ENCODE measurements around the gene GSG1L. TPM values are rescaled to one million over a fixed set of nuclear protein-coding genes. Genes with fewer than 3 reads are reported as not detected.

Gene GSG1L
- total RNA-seq, 1 experiment from 2014 or later, result not detected

DNA sequence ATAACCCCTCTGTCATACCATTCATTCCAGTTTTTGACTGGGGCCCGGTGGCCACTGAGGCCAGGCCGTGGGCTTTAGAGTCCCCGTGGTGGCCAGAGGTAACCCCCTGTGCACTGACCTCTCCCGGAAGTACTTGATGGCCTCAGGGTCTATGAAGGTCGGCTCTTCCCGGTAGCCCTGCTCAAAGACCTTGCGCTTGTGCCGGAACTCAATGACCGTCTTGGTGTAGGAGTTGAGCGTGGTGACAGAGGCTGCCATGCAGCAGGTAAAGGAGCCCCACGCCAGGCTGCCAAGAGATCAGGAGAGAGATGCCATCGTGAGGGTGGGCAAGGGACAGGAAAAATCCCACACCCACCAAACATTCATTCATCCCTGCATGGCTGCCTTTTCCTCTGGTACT lies 234.8 kb downstream of the GSG1L start:
- Histone ChIP-seq H3K27me3 (ENCODE audit: low read length) (no peaks in the 10 kb centered on the region), H3K9ac (ENCODE audit: low read length) (no peak overlapping the region), H3K4me1 (ENCODE audit: low read length) (no peaks in the 10 kb centered on the region), H3K4me3 (ENCODE audit: low read length) (no peak overlapping the region), H3K36me3 (ENCODE audit: insufficient read depth, low read length) (no peaks in the 10 kb centered on the region), H2AFZ (ENCODE audit: low read length) (no peak overlapping the region), H3K9me2 (replicated peaks; ENCODE audit: insufficient read depth, low read length) (no peaks in the 10 kb centered on the region), H3K27ac (ENCODE audit: low read length) (no peak overlapping the region), H3K79me2 (ENCODE audit: low read length) (no peaks in the 10 kb centered on the region), H4K20me1 (ENCODE audit: insufficient read depth, low read depth, low read length) (no peaks in the 10 kb centered on the region), H3K4me2 (ENCODE audit: low read depth, low read length, poor library complexity, severe bottlenecking) (no peak overlapping the region), H3K9me3 (ENCODE audit: low read length) (no peaks in the 10 kb centered on the region)
- no peak for DNase-seq

DNA sequence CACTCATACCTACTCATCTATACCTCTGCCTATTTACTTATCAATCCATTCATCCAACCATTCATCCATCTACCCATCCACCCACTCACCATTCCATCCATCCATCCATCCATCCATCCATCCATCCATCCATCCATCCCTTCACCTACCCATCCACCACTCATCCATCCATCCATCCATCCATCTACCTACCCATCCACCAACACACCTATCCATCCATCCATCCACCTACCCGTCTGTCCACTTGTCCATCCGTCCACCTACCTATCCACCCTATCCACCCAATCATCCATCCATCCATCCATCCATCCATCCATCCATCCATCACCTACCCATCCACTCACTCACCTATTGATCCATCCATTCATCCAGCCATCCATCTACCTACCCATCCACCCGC lies 235.7 kb downstream of the GSG1L start:
- Histone ChIP-seq H3K9me2 (replicated peaks; ENCODE audit: insufficient read depth, low read length) (no peaks in the 10 kb centered on the region), H2AFZ (ENCODE audit: low read length) (no peak overlapping the region), H3K27ac (ENCODE audit: low read length) (no peak overlapping the region), H3K4me2 (ENCODE audit: low read depth, low read length, poor library complexity, severe bottlenecking) (no peak overlapping the region), H4K20me1 (ENCODE audit: insufficient read depth, low read depth, low read length) (no peaks in the 10 kb centered on the region), H3K4me1 (ENCODE audit: low read length) (no peaks in the 10 kb centered on the region), H3K36me3 (ENCODE audit: insufficient read depth, low read length) (no peaks in the 10 kb centered on the region), H3K9ac (ENCODE audit: low read length) (no peak overlapping the region), H3K4me3 (ENCODE audit: low read length) (no peak overlapping the region), H3K79me2 (ENCODE audit: low read length) (no peaks in the 10 kb centered on the region), H3K27me3 (ENCODE audit: low read length) (no peaks in the 10 kb centered on the region), H3K9me3 (ENCODE audit: low read length) (no peaks in the 10 kb centered on the region)
- no peak for DNase-seq

DNA sequence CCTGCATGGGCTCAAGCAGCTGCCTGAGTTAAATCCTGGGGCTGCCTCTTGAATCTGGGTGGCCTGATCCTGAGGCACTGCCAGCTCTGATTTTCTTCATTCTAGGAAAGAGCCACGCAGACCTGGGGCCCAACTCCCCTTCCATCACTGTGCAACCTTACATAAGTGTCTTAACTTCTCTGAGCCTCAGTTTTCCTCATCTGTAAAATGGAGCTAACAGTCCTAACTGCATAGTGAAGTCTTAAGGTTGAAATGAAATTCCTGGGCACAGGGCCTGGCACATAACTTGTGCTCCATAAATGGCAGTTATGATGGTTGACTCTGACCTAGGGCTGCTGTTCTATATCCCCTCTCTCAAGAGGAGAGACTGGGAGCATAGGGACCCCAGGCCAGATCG lies 236.6 kb downstream of the GSG1L start:
- no peak overlapping the region for H2AFZ ChIP-seq (ENCODE audit: low read length)
- no peak overlapping the region for H3K4me3 ChIP-seq (ENCODE audit: low read length)
- no peaks in the 10 kb centered on the region for H3K9me3 ChIP-seq (ENCODE audit: low read length)
- no peak overlapping the region for H3K4me2 ChIP-seq (ENCODE audit: low read depth, low read length, poor library complexity, severe bottlenecking)
- no peaks in the 10 kb centered on the region for H3K79me2 ChIP-seq (ENCODE audit: low read length)
- H4K20me1 ChIP-seq (ENCODE audit: insufficient read depth, low read depth, low read length), result no peaks in the 10 kb centered on the region
- DNase-seq, result no peak
- no peak overlapping the region for H3K27ac ChIP-seq (ENCODE audit: low read length)
- no peaks in the 10 kb centered on the region for H3K36me3 ChIP-seq (ENCODE audit: insufficient read depth, low read length)
- no peaks in the 10 kb centered on the region for H3K9me2 ChIP-seq (replicated peaks; ENCODE audit: insufficient read depth, low read length)
- no peak overlapping the region for H3K9ac ChIP-seq (ENCODE audit: low read length)
- H3K27me3 ChIP-seq (ENCODE audit: low read length), result no peaks in the 10 kb centered on the region
- H3K4me1 ChIP-seq (ENCODE audit: low read length), result no peaks in the 10 kb centered on the region

DNA sequence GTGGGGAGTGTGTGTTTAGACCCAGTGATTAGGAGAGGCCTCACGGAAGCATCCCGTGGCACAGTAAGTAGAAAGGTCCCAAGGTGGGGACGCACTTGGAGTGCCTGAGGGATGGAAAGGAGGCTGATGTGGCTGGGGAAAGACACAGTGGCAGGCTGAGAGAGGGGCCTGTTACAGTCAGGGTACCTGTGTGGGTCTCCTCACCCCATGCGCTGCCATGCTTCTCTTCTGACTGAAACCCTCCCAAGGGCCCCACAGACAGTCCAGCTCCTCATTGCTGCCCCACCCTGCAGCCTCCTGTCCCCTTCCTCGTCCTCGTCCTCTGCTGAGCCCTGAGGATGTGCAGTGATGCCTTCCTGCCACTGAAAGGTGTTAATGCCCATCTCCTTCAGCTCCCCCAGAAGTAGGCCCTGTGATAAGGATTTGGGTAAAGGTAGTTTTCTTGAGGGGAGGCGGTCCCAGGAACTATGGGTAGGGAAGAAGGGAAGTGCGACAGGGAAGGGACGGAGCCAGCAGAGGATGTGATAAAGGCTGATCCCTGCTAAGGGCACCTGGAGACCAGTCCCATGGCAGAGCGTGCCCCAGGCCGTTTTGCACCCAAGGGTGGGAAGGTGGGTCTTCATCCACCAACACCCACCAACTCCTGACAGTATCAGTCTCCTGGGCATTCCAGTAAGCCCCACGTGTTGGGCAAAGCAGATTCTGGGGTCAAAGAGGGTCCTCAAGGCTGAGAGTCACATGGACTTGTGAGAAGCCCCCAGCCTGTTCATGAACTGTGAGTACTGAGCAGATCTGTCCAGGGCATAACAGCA lies 237.2 kb downstream of the GSG1L start:
- Histone ChIP-seq H3K4me2 (ENCODE audit: low read depth, low read length, poor library complexity, severe bottlenecking) (no peak overlapping the region), H3K79me2 (ENCODE audit: low read length) (no peaks in the 10 kb centered on the region), H3K9ac (ENCODE audit: low read length) (no peak overlapping the region), H3K4me3 (ENCODE audit: low read length) (no peak overlapping the region), H3K36me3 (ENCODE audit: insufficient read depth, low read length) (no peaks in the 10 kb centered on the region), H3K27me3 (ENCODE audit: low read length) (no peaks in the 10 kb centered on the region), H3K4me1 (ENCODE audit: low read length) (no peaks in the 10 kb centered on the region), H3K9me3 (ENCODE audit: low read length) (no peaks in the 10 kb centered on the region), H4K20me1 (ENCODE audit: insufficient read depth, low read depth, low read length) (no peaks in the 10 kb centered on the region), H2AFZ (ENCODE audit: low read length) (no peak overlapping the region), H3K27ac (ENCODE audit: low read length) (no peak overlapping the region), H3K9me2 (replicated peaks; ENCODE audit: insufficient read depth, low read length) (no peaks in the 10 kb centered on the region)
- no peak for DNase-seq

DNA sequence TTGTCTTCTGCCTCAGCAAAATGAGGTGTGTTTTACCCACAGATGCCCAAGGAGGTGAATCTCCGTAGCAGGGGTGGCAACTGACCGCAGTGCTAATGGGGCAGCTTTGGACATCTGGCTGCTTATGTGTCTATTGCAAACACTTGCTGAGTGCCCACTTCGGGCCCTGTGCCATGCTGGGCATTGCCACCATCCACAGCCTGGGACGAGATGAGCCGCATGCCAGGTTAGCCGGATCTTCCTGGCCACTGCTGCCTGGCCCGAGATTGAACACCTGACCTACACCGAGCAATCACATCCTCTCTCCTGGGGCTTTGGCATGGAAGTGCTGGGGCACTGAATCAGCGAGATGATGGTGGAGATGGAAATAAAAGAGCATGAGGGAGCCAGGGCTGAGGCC lies 238.7 kb downstream of the GSG1L start:
- H3K4me3 ChIP-seq (ENCODE audit: low read length), result no peak overlapping the region

DNA sequence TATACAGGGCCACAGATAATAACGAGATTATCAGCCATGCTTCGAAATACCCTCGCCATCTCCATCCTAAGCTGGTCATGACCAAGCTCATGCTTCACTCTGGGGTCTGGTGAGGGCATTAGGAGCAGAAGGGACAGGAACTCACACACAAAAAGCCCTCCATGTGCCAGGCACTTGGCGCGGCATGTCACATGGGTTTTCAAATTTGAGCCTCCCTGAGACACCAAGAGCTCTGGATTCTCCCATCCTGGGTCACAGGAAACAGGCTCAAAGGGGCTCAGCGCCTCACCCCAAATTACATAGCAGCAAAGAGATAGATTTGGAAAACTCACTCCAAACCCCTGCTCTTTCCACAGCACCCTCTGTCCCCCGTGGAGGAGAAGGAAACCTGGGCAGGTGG lies 239.5 kb downstream of the GSG1L start:
- no peak overlapping the region for H2AFZ ChIP-seq (ENCODE audit: low read length)
- H3K4me3 ChIP-seq (ENCODE audit: low read length), result no peak overlapping the region
- H3K4me1 ChIP-seq (ENCODE audit: low read length), result no peaks in the 10 kb centered on the region
- no peak overlapping the region for H3K4me2 ChIP-seq (ENCODE audit: low read depth, low read length, poor library complexity, severe bottlenecking)
- H4K20me1 ChIP-seq (ENCODE audit: insufficient read depth, low read depth, low read length), result no peaks in the 10 kb centered on the region
- no peaks in the 10 kb centered on the region for H3K27me3 ChIP-seq (ENCODE audit: low read length)
- H3K79me2 ChIP-seq (ENCODE audit: low read length), result no peaks in the 10 kb centered on the region
- DNase-seq, result no peak
- no peak overlapping the region for H3K27ac ChIP-seq (ENCODE audit: low read length)
- no peak overlapping the region for H3K9ac ChIP-seq (ENCODE audit: low read length)
- H3K36me3 ChIP-seq (ENCODE audit: insufficient read depth, low read length), result no peaks in the 10 kb centered on the region
- H3K9me2 ChIP-seq (replicated peaks; ENCODE audit: insufficient read depth, low read length), result no peaks in the 10 kb centered on the region
- no peaks in the 10 kb centered on the region for H3K9me3 ChIP-seq (ENCODE audit: low read length)

More for the DNA sequence above, 238.7 kb downstream of the GSG1L start:
- H3K9me3 ChIP-seq (ENCODE audit: low read length), result no peaks in the 10 kb centered on the region
- no peak overlapping the region for H2AFZ ChIP-seq (ENCODE audit: low read length)
- no peaks in the 10 kb centered on the region for H4K20me1 ChIP-seq (ENCODE audit: insufficient read depth, low read depth, low read length)
- DNase-seq, result no peak
- no peaks in the 10 kb centered on the region for H3K79me2 ChIP-seq (ENCODE audit: low read length)
- no peaks in the 10 kb centered on the region for H3K36me3 ChIP-seq (ENCODE audit: insufficient read depth, low read length)
- no peak overlapping the region for H3K27ac ChIP-seq (ENCODE audit: low read length)
- H3K9ac ChIP-seq (ENCODE audit: low read length), result no peak overlapping the region
- no peak overlapping the region for H3K4me2 ChIP-seq (ENCODE audit: low read depth, low read length, poor library complexity, severe bottlenecking)
- H3K4me1 ChIP-seq (ENCODE audit: low read length), result no peaks in the 10 kb centered on the region
- H3K27me3 ChIP-seq (ENCODE audit: low read length), result no peaks in the 10 kb centered on the region
- H3K9me2 ChIP-seq (replicated peaks; ENCODE audit: insufficient read depth, low read length), result no peaks in the 10 kb centered on the region

DNA sequence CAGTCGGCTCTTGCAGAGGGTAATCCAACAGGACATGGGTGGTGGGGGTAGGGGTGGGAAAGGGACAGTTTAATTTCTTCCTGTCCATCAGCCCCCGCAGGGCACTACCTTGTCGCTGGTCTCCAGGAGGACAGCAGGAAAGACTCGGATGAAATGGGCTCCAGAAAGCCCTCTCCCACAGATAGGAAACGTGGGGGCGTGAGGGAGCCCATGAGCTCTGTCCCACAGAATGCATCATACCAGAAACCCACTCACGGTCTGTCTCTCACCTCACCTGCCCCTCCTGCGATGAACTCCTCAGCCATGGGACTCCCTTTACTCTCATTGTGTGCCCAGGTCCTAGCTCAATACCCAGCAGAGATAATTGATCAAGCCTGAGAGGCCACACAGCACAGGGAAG lies 240.1 kb downstream of the GSG1L start:
- Histone ChIP-seq H3K9ac (ENCODE audit: low read length) (no peak overlapping the region), H3K27ac (ENCODE audit: low read length) (no peak overlapping the region), H3K4me2 (ENCODE audit: low read depth, low read length, poor library complexity, severe bottlenecking) (no peak overlapping the region), H3K4me3 (ENCODE audit: low read length) (no peak overlapping the region), H3K36me3 (ENCODE audit: insufficient read depth, low read length) (no peaks in the 10 kb centered on the region), H2AFZ (ENCODE audit: low read length) (no peak overlapping the region), H4K20me1 (ENCODE audit: insufficient read depth, low read depth, low read length) (no peaks in the 10 kb centered on the region), H3K9me2 (replicated peaks; ENCODE audit: insufficient read depth, low read length) (no peaks in the 10 kb centered on the region), H3K79me2 (ENCODE audit: low read length) (no peaks in the 10 kb centered on the region), H3K27me3 (ENCODE audit: low read length) (no peaks in the 10 kb centered on the region), H3K4me1 (ENCODE audit: low read length) (no peaks in the 10 kb centered on the region), H3K9me3 (ENCODE audit: low read length) (no peaks in the 10 kb centered on the region)
- no peak for DNase-seq

DNA sequence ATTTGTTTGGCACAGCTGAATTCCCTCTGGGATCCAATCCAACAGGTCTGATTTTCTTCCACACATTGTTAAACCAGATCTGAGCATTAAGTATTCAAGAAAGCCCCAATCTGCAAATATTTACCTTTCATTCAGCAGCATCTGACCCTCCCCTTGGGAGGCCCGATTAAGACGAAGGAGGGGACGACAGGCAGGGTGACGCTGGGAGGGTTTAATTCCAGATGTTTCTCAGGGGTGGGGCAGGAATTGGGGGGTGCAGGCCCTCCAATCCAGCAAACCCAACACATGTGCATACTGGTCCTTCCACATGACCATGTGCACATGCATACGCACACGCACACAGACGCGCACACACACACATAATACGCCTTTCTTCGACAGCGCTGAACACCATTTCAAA lies 240.5 kb downstream of the GSG1L start:
- H3K9me3 ChIP-seq (ENCODE audit: low read length), result no peaks in the 10 kb centered on the region

More for the DNA sequence above, 240.5 kb downstream of the GSG1L start:
- no peaks in the 10 kb centered on the region for H3K27me3 ChIP-seq (ENCODE audit: low read length)
- H3K4me3 ChIP-seq (ENCODE audit: low read length), result no peak overlapping the region
- no peak overlapping the region for H3K9ac ChIP-seq (ENCODE audit: low read length)
- no peak overlapping the region for H3K27ac ChIP-seq (ENCODE audit: low read length)
- H3K4me2 ChIP-seq (ENCODE audit: low read depth, low read length, poor library complexity, severe bottlenecking), result no peak overlapping the region
- DNase-seq, result no peak
- no peaks in the 10 kb centered on the region for H3K9me2 ChIP-seq (replicated peaks; ENCODE audit: insufficient read depth, low read length)
- no peaks in the 10 kb centered on the region for H3K36me3 ChIP-seq (ENCODE audit: insufficient read depth, low read length)
- H2AFZ ChIP-seq (ENCODE audit: low read length), result no peak overlapping the region
- H3K4me1 ChIP-seq (ENCODE audit: low read length), result no peaks in the 10 kb centered on the region
- H3K79me2 ChIP-seq (ENCODE audit: low read length), result no peaks in the 10 kb centered on the region
- H4K20me1 ChIP-seq (ENCODE audit: insufficient read depth, low read depth, low read length), result no peaks in the 10 kb centered on the region
